Thymus (tissue), 11 donors: ENCODE measurements around the gene SIRT7. TPM values are rescaled to one million over a fixed set of nuclear protein-coding genes. Genes with fewer than 3 reads are reported as not detected.

Experiments used
- DNase-seq, 9 donors: peaks; one replicate each; pipeline ENCODE4 v3.0.0-alpha.2; 2013; ENCODE audit warnings: low spot score in 9 of 9, low read depth in 6 of 9, missing footprints in 1 of 9
- H3K27ac ChIP-seq, 2 donors: one replicate each; pipeline ENCODE4 v1.5.1; 2013; ENCODE audit warnings: control low read depth in 1 of 2, low read depth in 1 of 2, low read length in 1 of 2, mild to moderate bottlenecking in 1 of 2, moderate library complexity in 1 of 2
- H3K27me3 ChIP-seq, 2 donors: one replicate each; pipeline ENCODE4 v1.5.1; 2013; ENCODE audit warnings: low read length in 1 of 2; ENCODE audit not compliant: control insufficient read depth in 2 of 2, insufficient read depth in 1 of 2
- H3K36me3 ChIP-seq, 2 donors: one replicate each; pipeline ENCODE4 v1.5.1; 2013; ENCODE audit warnings: low read length in 1 of 2, mild to moderate bottlenecking in 1 of 2, moderate library complexity in 1 of 2; ENCODE audit not compliant: control insufficient read depth in 2 of 2, insufficient read depth in 2 of 2
- H3K4me1 ChIP-seq, 2 donors: one replicate each; pipeline ENCODE4 v1.5.1; 2013; ENCODE audit warnings: low read length in 2 of 2; ENCODE audit not compliant: control insufficient read depth in 2 of 2, insufficient read depth in 2 of 2
- H3K4me3 ChIP-seq, 2 donors: one replicate each; pipeline ENCODE4 v1.5.1; 2013; ENCODE audit warnings: low read length in 2 of 2, control low read depth in 1 of 2, mild to moderate bottlenecking in 1 of 2
- H3K9me3 ChIP-seq, 2 donors: one replicate each; pipeline ENCODE4 v1.5.1; 2013; ENCODE audit warnings: low read length in 1 of 2, mild to moderate bottlenecking in 1 of 2; ENCODE audit not compliant: control insufficient read depth in 2 of 2, insufficient read depth in 1 of 2
- WGBS: extraction: QIAGEN DNeasy Blood & Tissue Kit; methylation state at CpG from one replicate; pipeline ENCODE4 v1.1.7; 2013; 5-methylcytosine and 5-hydroxymethylcytosine counted together
- polyA plus RNA-seq: library from polyadenylated mRNA; stranded (reverse); fragments of 200-250 nt; gene quantifications from one replicate; pipeline ENCODE4 v1.2.3, GENCODE V29; 2013
- total RNA-seq: library from RNA; stranded (reverse); fragments of 120-200 nt; gene quantifications from one replicate; pipeline ENCODE4 v1.2.4, GENCODE V29; 2013
- donor health status: healthy.

Gene SIRT7
- total and polyA plus RNA-seq, 2 donors = 16.1 to 47.7 TPM

DNA sequence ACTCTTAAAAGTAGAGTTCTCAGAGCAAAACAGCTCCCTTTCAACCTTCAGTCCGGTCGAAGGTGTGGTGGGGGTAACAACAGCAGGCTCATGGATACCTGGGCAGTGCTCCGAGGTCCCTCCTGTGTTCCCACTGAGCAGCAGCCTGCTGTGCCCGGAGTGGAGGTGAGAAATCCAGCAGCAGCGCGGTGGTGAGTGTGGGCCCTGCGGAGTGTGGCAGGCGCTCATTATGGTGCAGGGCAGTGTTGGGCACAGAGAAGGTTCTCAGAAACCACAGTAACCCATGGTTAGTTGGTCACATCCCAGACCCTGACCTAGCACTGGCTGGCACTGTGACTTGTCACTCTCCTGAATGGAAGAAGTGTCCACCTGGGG is 52.6 kb downstream of the SIRT7 start:
- no peaks in the 10 kb centered on the region for H3K9me3 ChIP-seq
- no peak overlapping the region for H3K27ac ChIP-seq
- 98% methylated on average over 8 of the region's 8 CpGs for WGBS
- H3K27me3 ChIP-seq = peaks cover 0 to 2% of the 10 kb centered on the region in 2 donors
- H3K36me3 ChIP-seq = peaks cover 45 to 47% of the 10 kb centered on the region in 2 donors
- H3K4me1 ChIP-seq = peaks cover 13 to 46% of the 10 kb centered on the region in 2 donors
- DNase-seq = no peak
- no peak overlapping the region for H3K4me3 ChIP-seq

DNA sequence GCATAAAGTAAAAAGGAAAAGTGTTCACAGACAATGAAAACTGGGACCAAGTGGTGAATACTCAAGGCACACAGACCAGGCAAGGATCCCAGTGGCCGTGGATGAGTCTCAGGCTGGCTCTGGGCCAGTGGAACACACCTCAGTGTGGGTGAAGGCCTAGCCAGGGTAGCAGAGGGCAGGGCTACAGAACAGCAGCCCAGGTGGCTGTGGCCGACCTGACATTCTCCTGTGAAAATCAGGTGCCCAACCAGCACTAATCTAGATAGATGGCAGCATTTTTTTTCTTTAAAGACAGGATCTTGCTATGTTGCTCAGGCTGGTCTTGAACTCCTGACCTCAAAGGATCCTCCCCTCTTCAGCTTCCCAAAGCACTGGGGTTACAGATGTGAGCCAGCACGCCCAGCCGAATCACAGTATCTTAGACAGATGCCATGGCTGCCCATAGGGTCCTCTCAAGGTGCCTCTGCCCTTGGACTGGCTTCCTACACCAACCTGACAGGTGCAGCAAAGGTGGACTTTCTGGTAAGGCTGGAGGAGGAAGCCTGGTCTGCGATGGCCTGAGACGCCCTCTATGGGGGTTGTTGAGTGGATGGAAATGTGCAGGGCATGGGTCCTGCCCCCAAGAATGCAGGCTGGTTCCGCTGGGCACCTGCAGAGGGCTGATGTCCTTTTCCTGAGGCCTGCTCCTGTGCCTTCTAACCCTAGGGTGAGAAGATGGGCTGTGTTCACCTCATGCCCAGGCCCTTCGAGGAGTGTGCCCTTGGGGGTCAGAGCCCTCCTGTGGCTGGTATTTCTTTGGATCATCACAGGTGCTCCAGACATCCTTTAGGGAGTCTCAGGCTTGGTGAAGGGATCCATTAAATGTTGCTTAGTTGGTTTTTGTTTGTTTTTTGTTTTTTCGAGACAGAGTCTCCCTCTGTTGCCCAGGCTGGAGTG is 53.9 kb downstream of the SIRT7 start:
- 96% methylated on average over 9 of the region's 9 CpGs for WGBS
- Histone ChIP-seq H3K27ac (peak overlapping the region in 1 of 2 donors; percentile 60), H3K36me3 (peaks cover 37% of the 10 kb centered on the region in 2 donors), H3K9me3 (no peaks in the 10 kb centered on the region), H3K4me1 (peaks cover 14 to 42% of the 10 kb centered on the region in 2 donors), H3K4me3 (no peak overlapping the region), H3K27me3 (peaks cover 0 to 2% of the 10 kb centered on the region in 2 donors)
- no peak for DNase-seq

DNA sequence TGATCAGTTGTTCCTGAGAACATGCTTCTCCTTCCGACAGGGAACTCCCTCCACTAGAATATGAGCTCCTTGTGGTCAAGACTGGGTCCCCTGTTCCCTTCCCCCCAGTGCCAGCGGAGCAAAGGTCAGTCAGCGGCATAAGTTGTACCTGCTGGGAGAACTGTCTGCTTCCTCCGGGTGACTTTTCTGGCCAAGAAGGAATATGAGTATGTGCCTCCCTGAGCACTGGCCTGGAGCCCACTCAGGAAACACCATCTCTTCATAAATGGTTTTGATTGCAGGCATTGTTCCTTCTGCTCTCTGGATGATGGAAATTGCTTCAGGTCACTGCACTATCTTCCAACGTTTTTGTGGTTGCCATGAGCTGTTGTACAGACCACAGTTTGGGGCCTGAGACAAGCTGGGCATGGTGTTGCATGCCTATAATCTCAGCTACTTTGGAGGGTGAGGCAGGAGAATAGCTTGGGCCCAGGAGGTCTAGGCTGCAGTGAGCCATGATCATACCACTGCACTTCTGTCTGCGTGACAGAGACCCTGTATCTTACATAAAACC is 54.8 kb downstream of the SIRT7 start:
- WGBS = 94% methylated on average over 6 of the region's 6 CpGs
- Histone ChIP-seq H3K27me3 (no peaks in the 10 kb centered on the region), H3K9me3 (peaks cover 0 to 5% of the 10 kb centered on the region in 2 donors), H3K4me1 (peaks cover 23 to 47% of the 10 kb centered on the region in 2 donors), H3K27ac (no peak overlapping the region), H3K4me3 (no peak overlapping the region), H3K36me3 (peaks cover 37% of the 10 kb centered on the region in 2 donors)
- DNase-seq = no peak

Other genes starting within 250 kb of the SIRT7 start
- gene ARL16, start 234.4 kb downstream of the SIRT7 start, total RNA-seq = 23.0 TPM
- gene ARL16, start 234.4 kb downstream of the SIRT7 start, polyA plus RNA-seq = 129 TPM
- gene HGS, start 234.2 kb downstream of the SIRT7 start, total RNA-seq = 39.0 TPM
- gene HGS, start 234.2 kb downstream of the SIRT7 start, polyA plus RNA-seq = 157 TPM
- 21.6 TPM for gene MRPL12, start 214.8 kb downstream of the SIRT7 start, total RNA-seq
- gene MRPL12, start 214.8 kb downstream of the SIRT7 start, polyA plus RNA-seq = 59.7 TPM
- 8.3 TPM for gene SLC25A10, start 205.9 kb downstream of the SIRT7 start, total RNA-seq
- 11.9 TPM for gene SLC25A10, start 205.9 kb downstream of the SIRT7 start, polyA plus RNA-seq
- 0.05 TPM for gene GCGR, start 114.0 kb downstream of the SIRT7 start, total RNA-seq
- 0.80 TPM for gene GCGR, start 114.0 kb downstream of the SIRT7 start, polyA plus RNA-seq
- 96.2 TPM for gene MCRIP1, start 84.9 kb downstream of the SIRT7 start, total RNA-seq
- 120 TPM for gene MCRIP1, start 84.9 kb downstream of the SIRT7 start, polyA plus RNA-seq
- gene PPP1R27, start 83.1 kb downstream of the SIRT7 start, total RNA-seq = 0.28 TPM
- gene PPP1R27, start 83.1 kb downstream of the SIRT7 start, polyA plus RNA-seq = 0.94 TPM
- gene P4HB, start 57.6 kb downstream of the SIRT7 start, total RNA-seq = 210 TPM
- gene P4HB, start 57.6 kb downstream of the SIRT7 start, polyA plus RNA-seq = 219 TPM
- gene ARHGDIA, start 46.8 kb downstream of the SIRT7 start, total RNA-seq = 106 TPM
- 189 TPM for gene ARHGDIA, start 46.8 kb downstream of the SIRT7 start, polyA plus RNA-seq
- 168 TPM for gene ALYREF, start 26.6 kb downstream of the SIRT7 start, total RNA-seq
- gene ALYREF, start 26.6 kb downstream of the SIRT7 start, polyA plus RNA-seq = 42.9 TPM
- gene ANAPC11, start 26.5 kb downstream of the SIRT7 start, total RNA-seq = 108 TPM
- 127 TPM for gene ANAPC11, start 26.5 kb downstream of the SIRT7 start, polyA plus RNA-seq
- 1.7 TPM for gene NPB, start 15.9 kb downstream of the SIRT7 start, total RNA-seq
- gene NPB, start 15.9 kb downstream of the SIRT7 start, polyA plus RNA-seq = 3.5 TPM
- gene PCYT2, start 6.8 kb downstream of the SIRT7 start, total RNA-seq = 19.4 TPM
- 37.4 TPM for gene PCYT2, start 6.8 kb downstream of the SIRT7 start, polyA plus RNA-seq
- 6.0 TPM for gene MAFG, start 9.6 kb upstream of the SIRT7 start, total RNA-seq
- 7.3 TPM for gene MAFG, start 9.6 kb upstream of the SIRT7 start, polyA plus RNA-seq
- 16.4 TPM for gene PYCR1, start 19.1 kb upstream of the SIRT7 start, total RNA-seq
- 2.9 TPM for gene PYCR1, start 19.1 kb upstream of the SIRT7 start, polyA plus RNA-seq
- 0.05 TPM for gene MYADML2, start 29.1 kb upstream of the SIRT7 start, total RNA-seq
- 0.07 TPM for gene MYADML2, start 29.1 kb upstream of the SIRT7 start, polyA plus RNA-seq
- 0.66 TPM for gene NOTUM, start 43.0 kb upstream of the SIRT7 start, total RNA-seq
- gene NOTUM, start 43.0 kb upstream of the SIRT7 start, polyA plus RNA-seq = 0.25 TPM
- 27.6 TPM for gene ASPSCR1, start 59.5 kb upstream of the SIRT7 start, total RNA-seq
- 57.6 TPM for gene ASPSCR1, start 59.5 kb upstream of the SIRT7 start, polyA plus RNA-seq
- gene CENPX, start 104.7 kb upstream of the SIRT7 start, total RNA-seq = 44.5 TPM
- gene CENPX, start 104.7 kb upstream of the SIRT7 start, polyA plus RNA-seq = 79.7 TPM
- gene LRRC45, start 105.1 kb upstream of the SIRT7 start, total RNA-seq = 15.2 TPM
- 20.7 TPM for gene LRRC45, start 105.1 kb upstream of the SIRT7 start, polyA plus RNA-seq
- 4.7 TPM for gene RAC3, start 113.5 kb upstream of the SIRT7 start, total RNA-seq
- 6.9 TPM for gene RAC3, start 113.5 kb upstream of the SIRT7 start, polyA plus RNA-seq
- gene DCXR, start 119.5 kb upstream of the SIRT7 start, total RNA-seq = 71.2 TPM
- 101 TPM for gene DCXR, start 119.5 kb upstream of the SIRT7 start, polyA plus RNA-seq
- gene RFNG, start 133.6 kb upstream of the SIRT7 start, total RNA-seq = 8.1 TPM
- 45.4 TPM for gene RFNG, start 133.6 kb upstream of the SIRT7 start, polyA plus RNA-seq
- gene GPS1, start 133.7 kb upstream of the SIRT7 start, total RNA-seq = 75.8 TPM
- 98.3 TPM for gene GPS1, start 133.7 kb upstream of the SIRT7 start, polyA plus RNA-seq
- gene DUS1L, start 147.6 kb upstream of the SIRT7 start, total RNA-seq = 57.9 TPM
- gene DUS1L, start 147.6 kb upstream of the SIRT7 start, polyA plus RNA-seq = 147 TPM
- 12.3 TPM for gene FASN, start 180.1 kb upstream of the SIRT7 start, total RNA-seq
- 19.0 TPM for gene FASN, start 180.1 kb upstream of the SIRT7 start, polyA plus RNA-seq